ENCODE measurements around the gene PADI2.

The PADI2 gene

DNA sequence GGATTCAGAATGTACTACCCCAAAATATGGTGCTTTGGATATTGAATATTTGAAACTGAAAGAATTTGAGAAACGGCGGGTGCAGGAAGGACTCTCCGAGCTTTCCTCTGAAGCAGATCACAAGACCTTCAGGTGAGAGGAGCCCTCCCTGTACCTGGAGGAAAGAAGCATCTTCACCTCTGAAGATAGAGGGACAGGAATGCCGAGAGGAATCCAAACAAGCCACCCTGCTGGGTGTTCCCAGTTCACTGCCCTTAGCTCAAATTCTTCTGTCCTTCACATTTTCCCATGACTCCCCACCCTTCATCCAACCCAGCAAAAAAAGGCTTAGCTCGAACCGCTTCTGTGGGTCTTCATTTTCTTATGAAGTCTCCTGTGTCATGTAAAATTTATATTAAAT lies 18.2 kb upstream of the PADI2 start:
- DNase-seq: no peak

DNA sequence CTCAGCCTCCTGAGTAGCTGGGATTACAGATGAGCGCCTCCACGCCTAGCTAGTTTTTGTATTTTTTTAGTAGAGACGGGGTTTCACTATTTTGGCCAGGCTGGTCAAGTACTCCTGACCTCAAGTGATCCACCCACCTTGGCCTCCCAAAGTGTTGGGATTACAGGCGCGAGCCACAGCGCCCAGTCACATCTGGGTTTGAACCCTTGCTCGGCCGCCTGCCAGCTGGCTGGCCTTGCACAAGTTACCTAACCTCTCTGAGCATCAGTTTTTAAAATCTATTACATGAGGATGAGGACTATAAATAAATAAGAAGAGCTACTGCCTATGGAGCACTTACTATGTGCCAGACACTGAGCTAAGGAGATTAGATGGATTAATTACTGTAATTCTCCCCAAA lies 17.7 kb upstream of the PADI2 start:
- no peak for DNase-seq

DNA sequence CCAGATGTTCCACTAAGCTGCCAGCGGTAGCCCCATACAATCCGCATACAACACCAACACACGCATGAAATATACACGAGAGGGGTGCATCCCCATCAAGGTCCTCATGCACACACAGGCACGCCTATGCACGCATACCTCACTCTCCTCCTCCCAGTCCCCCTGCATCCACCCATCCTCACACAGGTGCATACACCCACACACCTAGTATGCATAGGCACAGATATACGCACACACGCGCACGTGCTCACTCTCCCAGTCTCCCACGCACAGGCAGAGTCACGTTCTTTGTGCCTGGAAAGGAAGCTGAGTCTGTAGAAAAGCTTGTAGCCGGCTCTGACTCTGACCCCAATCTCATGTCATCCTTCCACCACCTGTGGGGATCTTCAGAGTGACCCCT lies 16.9 kb upstream of the PADI2 start:
- DNase-seq: no peak

DNA sequence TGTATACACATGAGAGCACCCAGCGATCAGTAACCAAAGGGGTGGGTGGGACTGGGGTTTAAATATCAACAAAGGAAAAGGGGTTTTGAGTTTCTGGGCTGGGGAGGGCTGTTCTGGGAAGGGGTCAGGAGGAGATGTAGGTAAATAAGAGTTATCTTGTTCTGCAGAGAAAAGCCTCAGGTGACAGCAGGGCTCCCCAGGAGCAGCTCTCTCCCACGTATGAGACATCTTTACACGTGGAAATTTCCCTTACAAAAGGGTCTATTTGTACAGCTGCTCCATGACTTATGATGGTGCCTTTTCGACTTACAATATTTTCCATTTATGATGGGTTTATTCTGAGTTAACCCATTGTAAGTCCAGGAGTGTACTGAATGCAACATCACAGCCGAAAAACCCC lies 16.3 kb upstream of the PADI2 start:
- no peak for DNase-seq

GRCh38 chr1:17134724-17135123 lies 15.5 kb upstream of the PADI2 start:
- DNase-seq: no peak

DNA sequence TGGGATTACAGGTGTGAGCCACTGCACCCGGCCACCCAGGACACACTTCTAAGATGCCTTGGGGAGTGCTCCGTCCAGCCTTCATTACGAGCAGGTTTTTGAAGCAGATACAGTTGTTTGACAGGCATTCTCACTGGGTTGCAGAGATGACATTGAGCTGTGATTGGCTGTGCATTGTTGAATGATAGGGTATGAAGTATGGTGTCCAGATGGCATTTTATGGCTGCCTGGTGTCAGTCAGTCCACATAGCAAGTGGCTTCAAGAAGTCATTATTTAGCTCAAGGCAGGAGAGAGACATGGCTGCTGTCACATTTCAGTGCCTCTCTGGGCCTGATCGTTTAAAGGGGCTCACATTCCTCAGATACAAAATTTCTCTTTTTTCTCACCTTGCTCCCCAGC lies 14.8 kb upstream of the PADI2 start:
- no peak for DNase-seq

GRCh38 chr1:17130138-17130635 lies 10.9 kb upstream of the PADI2 start:
- no peak for DNase-seq

DNA sequence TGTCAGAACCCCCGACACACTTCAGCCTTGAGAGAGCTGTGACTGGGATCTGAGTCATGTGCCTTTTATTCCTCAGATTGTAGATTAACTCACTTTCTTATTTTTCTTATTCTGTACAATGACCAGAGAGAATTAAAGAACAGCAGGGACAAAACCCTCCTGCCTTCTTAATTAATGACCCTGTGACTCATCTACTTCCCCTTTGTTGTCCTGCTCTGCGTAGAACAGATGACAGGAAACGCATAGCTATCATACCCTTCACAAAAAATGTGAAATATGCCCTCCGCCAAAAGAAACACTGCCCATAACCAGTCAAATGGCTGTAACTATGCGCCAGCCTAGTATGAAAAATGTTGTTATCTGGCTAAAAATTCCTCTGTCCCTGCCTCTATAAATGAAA lies 9.1 kb upstream of the PADI2 start:
- peak; percentile 72 for DNase-seq

DNA sequence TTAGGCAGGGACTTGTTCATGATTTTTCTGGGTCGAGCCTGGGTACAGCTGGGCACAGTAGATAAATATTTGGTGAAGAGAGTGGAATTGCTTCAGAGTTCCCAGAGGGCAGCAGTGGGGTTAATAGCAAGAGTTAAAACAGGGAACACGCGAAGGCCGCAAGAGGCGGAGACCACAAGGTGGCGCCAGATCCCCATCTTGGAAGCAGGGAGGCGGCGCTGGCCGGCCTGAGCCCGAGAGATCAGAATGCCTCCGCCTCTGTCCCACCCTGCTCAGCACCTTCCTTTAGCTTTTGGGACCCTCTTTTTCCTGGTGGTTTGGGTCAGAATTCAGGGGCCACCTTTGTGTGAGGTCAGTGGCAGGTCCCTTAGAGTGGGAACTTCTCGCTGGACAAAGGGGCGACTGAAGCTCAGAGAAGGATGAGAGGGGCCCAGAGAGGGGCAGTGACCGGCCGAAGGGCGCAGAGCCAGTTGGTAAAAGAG lies 6.5 kb upstream of the PADI2 start:
- DNase-seq: peak; percentile 93

DNA sequence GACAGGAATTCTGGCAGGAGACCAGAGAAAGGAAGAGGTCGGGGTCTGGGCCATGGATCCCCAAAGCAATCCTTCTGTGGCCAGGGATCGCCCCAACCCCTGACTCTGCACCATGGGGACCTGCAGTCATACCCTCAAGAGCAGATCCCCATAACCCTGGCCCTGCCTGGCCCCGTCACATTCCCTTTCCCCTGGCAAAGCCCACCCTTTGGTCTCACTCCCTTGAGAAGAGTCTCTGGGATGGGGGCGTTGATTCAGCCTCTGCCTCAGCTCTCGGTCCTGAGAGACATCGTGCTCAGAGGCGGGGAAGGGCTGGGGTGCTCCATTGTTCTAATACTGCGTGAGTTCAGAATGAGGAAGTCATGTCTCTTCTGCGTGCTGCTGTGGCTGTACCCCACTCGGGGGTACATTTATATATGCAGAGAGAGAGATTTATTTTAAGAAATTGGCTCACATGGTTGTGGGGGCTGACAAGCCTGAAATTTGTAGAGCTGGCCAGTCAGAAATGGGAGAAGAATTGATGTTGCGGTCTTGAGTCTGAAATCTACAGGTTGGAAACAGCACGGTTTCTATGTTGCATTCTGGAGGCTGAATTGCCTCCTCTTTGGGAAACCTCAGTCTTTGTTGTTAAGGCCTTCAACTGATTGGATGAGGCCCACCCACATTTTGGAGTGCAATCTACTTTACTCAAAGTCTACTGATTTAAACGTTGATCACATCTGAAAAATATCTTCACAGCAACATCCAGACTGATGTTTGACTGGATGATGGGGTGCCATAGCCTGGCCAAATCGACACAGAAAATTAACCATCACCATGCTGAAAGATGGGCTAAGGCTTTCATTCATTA lies 4.2 kb upstream of the PADI2 start:
- DNase-seq: peak; percentile 20

GRCh38 chr1:17122521-17123164 lies 3.4 kb upstream of the PADI2 start:
- peak; percentile 62 for DNase-seq

GRCh38 chr1:17121881-17122280 lies 2.6 kb upstream of the PADI2 start:
- no peak for DNase-seq

- peak; percentile 71 for DNase-seq
Measured at GRCh38 chr1:17120962-17121837, 1.9 kb upstream of the PADI2 start.

- DNase-seq: no peak
Measured at GRCh38 chr1:17120481-17120877, 1.2 kb upstream of the PADI2 start.

GRCh38 chr1:17119773-17120480 lies 676 bp upstream of the PADI2 start:
- peak; percentile 41 for DNase-seq

GRCh38 chr1:17118706-17119075 lies 560 bp downstream of the PADI2 start:
- DNase-seq: no peak

- DNase-seq: no peak
Measured at GRCh38 chr1:17118268-17118667, 983 bp downstream of the PADI2 start.

DNA sequence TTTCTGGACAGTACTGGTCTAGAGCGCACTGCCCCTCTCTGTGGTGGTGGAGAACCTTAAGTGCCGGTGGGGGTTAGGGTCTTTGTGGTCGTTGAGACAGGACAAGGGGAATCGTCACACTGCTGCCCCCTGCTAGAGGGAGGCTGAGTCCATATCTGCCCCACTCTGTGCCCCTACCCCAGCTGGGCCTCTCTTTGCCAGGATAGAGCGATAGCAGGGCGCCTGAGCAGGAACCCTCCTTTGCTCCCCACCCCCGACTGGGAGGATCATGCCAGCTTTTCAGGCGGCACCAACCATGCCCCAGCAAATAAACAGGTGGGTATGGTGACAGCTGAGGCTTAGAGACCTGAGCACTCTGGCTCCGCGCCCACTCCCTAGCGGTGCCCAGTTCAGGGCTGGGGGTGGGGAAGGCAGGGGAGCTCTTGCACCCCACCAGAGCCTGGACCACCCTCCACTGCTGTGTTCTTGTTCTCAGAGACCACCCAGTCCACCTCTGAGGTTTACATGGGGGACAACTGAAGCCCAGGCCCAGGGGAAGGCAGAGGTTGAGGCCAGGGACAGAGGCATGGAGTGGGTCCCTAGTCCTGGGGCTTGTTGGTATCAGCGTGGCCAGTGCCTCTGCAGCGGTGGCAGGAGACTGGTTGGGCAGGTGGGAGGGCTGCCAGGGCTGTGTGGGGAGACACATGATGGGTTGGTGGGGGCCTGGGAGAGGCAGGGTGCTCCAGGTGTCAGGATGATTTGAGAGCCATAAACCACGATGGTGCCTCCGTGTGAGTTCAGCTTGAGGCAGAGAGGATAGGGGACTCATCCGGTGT lies 1.6 kb downstream of the PADI2 start:
- no peak for DNase-seq

- DNase-seq: no peak
Measured at GRCh38 chr1:17116643-17117042, 2.6 kb downstream of the PADI2 start.

DNA sequence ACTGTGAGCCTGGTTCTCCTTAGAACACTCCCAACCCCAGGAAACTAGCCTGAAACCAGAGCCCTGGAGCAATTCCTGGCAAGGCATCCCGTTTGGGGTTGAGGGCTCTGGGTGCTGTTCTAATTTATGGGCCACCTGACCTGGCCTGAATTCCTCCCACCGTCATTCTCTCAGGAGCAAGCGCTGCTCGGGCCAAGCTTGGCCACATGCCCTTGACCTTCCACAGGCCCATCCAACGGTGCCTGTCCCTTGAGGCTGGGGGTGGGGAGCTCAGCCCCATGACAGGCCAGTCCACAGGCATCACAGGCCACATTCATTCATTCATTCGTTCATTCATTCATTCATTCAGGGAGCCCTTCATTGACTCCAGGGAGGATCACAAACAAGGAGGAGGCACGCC lies 5.3 kb downstream of the PADI2 start:
- DNase-seq: no peak

DNA sequence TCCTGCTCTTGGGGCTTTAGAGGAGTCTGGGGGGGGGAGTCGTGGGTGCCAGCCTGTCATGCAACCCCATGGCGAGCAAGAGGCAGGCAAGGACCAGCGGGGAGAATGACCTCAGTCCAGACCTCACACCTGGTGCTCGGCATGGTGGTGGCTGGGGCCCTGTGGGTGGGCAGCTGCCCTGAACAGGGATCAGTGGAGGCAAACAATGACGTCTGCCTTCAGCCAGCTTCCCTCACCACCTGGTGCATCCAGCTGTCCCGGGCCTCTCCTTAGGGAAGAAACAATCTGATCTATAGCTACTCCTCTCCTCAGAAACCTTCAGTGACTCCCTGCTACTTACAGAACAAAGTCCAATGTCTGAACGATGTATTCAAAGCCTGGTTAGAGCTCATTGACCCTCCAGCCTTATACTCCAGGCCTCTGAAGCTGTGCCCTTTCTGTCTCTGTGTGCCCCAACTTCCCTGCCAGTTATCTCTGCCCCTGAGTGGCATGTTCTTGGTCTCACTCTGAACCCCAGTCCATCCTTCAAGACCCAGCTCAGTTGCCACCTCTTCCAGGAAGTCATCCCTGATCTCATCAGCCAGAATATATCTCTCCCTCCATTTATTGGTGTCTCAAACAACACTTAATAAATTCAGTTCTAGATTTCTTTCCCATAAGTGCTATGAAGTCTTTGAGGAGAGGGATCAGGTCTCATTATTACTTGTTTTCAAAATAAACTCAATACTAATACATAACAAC lies 6.6 kb downstream of the PADI2 start:
- no peak for DNase-seq
